ENCODE data around the gene CRPPA.
"Not testable (repeated sequence)": the region's sequence is repeated elsewhere in the genome, so short reads cannot be mapped to it uniquely, and the experiment has no call there.

CRPPA gene

GRCh38 chr7:16393862-16394422 lies 27.4 kb downstream of the CRPPA start:
- TF ChIP-seq SUZ12 (IDR thresholded peaks at IDR 0.05), result no peak
- ChIA-PET CTCF (no interaction called here), POLR2A (no interaction called here)
- no peak for DNase-seq (ENCODE audit: extremely low spot score)

GRCh38 chr7:16392990-16393523 lies 28.3 kb downstream of the CRPPA start:
- no peak for TF ChIP-seq FOXA1 (IDR thresholded peaks at IDR 0.05)
- no peak for TF ChIP-seq TARDBP (IDR thresholded peaks at IDR 0.05)
- TF ChIP-seq LEF1 (IDR thresholded peaks at IDR 0.05; ENCODE audit: borderline replicate concordance), result no peak
- TF ChIP-seq CTBP1 (IDR thresholded peaks at IDR 0.05; ENCODE audit: borderline replicate concordance), result no peak
- TF ChIP-seq BHLHE40 (IDR thresholded peaks at IDR 0.05; ENCODE audit: borderline replicate concordance), result no peak
- TF ChIP-seq NFRKB (IDR thresholded peaks at IDR 0.05), result no peak
- no peak for TF ChIP-seq ZNF384 (IDR thresholded peaks at IDR 0.05)
- no peak for TF ChIP-seq ARNT (IDR thresholded peaks at IDR 0.05)
- no peak for TF ChIP-seq PKNOX1 (IDR thresholded peaks at IDR 0.05)
- TF ChIP-seq ELF4 (IDR thresholded peaks at IDR 0.05), result no peak
- DNase-seq (ENCODE audit: extremely low spot score), result no peak
- ChIA-PET CTCF (no interaction called here), POLR2A (no interaction called here)

GRCh38 chr7:16383786-16384185 lies 37.6 kb downstream of the CRPPA start:
- DNase-seq (ENCODE audit: extremely low spot score); CTCF ChIA-PET; POLR2A ChIA-PET: not testable (repeated sequence)

- CTCF ChIA-PET; POLR2A ChIA-PET; DNase-seq (ENCODE audit: extremely low spot score): not testable (repeated sequence)
Observed at GRCh38 chr7:16383103-16383502, 38.2 kb downstream of the CRPPA start.

All from HEK293T (cell line).